B cell (primary cell): ENCODE data around the gene BCKDHA. TPM values are rescaled to one million over a fixed set of nuclear protein-coding genes. Genes with fewer than 3 reads are reported as not detected.

Experiments
- ATAC-seq: fragments of 200-7000 bp; cut with Tn5 transposase; one replicate; pipeline ENCODE4 v1.10.0; 2021; ENCODE audit warnings: low read depth, mild to moderate bottlenecking, moderate number of reproducible peaks, moderate library complexity
- CTCF ChIA-PET: fragments of 350-600 bp; sonication (Branson Sonifier 250); formaldehyde crosslinking; loops from one replicate; lab custom pipeline; 2021; ENCODE audit warnings: antibody characterized with exemption, inconsistent platforms; lab: Charles Lee
- POLR2A ChIA-PET: fragments of 350-600 bp; sonication (Branson Sonifier 250); formaldehyde crosslinking; loops from one replicate; lab custom pipeline; 2021; ENCODE audit warnings: antibody characterized with exemption; lab: Charles Lee
- DNase-seq: peaks from one replicate; pipeline ENCODE4 v3.0.0; 2013
- H2AFZ ChIP-seq: 2 replicates; pipeline ENCODE4 v1.6.1; 2012; ENCODE audit warnings: mild to moderate bottlenecking, low read depth, low read length; ENCODE audit not compliant: insufficient read depth, poor library complexity, severe bottlenecking
- H3K27ac ChIP-seq, 2 donors: 1 replicate in 1 of 2; 2 replicates in 1 of 2; pipeline ENCODE4 v1.5.1; 2012 to 2013; ENCODE audit warnings: low read length in 2 of 2, mild to moderate bottlenecking in 2 of 2, moderate library complexity in 1 of 2
- H3K27me3 ChIP-seq, 4 experiments: fragments of 200-600 bp in 1 of 4; sonication (generic) in 1 of 4; replicated peaks in 1 of 4; 1 replicate in 2 of 4; 2 replicates in 2 of 4; pipeline versions ENCODE4 v1.6.1 to v1.7.0; 2013 to 2016; ENCODE audit warnings: low read length in 3 of 4, mild to moderate bottlenecking in 2 of 4, mixed read lengths in 1 of 4, moderate library complexity in 1 of 4; ENCODE audit not compliant: insufficient read depth in 4 of 4, control insufficient read depth in 3 of 4; ENCODE audit errors: control extremely low read depth in 1 of 4
- H3K36me3 ChIP-seq, 2 experiments: replicated peaks in 1 of 2; 1 replicate in 1 of 2; 2 replicates in 1 of 2; pipeline versions ENCODE4 v1.6.1 to v1.7.1; 2013; ENCODE audit warnings: low read length in 1 of 2; ENCODE audit not compliant: insufficient read depth in 2 of 2, control insufficient read depth in 1 of 2; ENCODE audit errors: control extremely low read depth in 1 of 2, extremely low read depth in 1 of 2
- H3K4me1 ChIP-seq, 2 donors: fragments of 200-600 bp in 1 of 2; sonication (generic) in 1 of 2; 1 replicate in 1 of 2; 2 replicates in 1 of 2; pipeline versions ENCODE4 v1.5.1 to v1.6.1; 2013 to 2017; ENCODE audit warnings: low read length in 2 of 2; ENCODE audit not compliant: control insufficient read depth in 2 of 2, insufficient read depth in 2 of 2
- H3K4me2 ChIP-seq: replicated peaks from 2 replicates; pipeline ENCODE3; 2012; ENCODE audit warnings: mild to moderate bottlenecking, low read depth, low read length; ENCODE audit not compliant: poor library complexity, severe bottlenecking
- H3K4me3 ChIP-seq, 5 experiments: fragments of 200-600 bp in 1 of 5; sonication (generic) in 1 of 5; 1 replicate in 3 of 5; 2 replicates in 2 of 5; pipeline versions ENCODE4 v1.5.1 to v1.7.0; 2011 to 2016; ENCODE audit warnings: low read length in 4 of 5, mild to moderate bottlenecking in 4 of 5, low read depth in 2 of 5, control low read depth in 1 of 5, moderate library complexity in 1 of 5; ENCODE audit not compliant: insufficient read depth in 1 of 5; ENCODE audit errors: control extremely low read depth in 1 of 5, extremely low read depth in 1 of 5
- H3K79me2 ChIP-seq: fragments of 200-600 bp; sonication (generic); one replicate; pipeline ENCODE4 v1.6.0; 2016; ENCODE audit warnings: low read length; ENCODE audit not compliant: control insufficient read depth, insufficient read depth
- H3K9ac ChIP-seq: fragments of 200-600 bp; sonication (generic); 2 replicates; pipeline ENCODE4 v1.6.1; 2017; ENCODE audit warnings: mild to moderate bottlenecking, low read length, moderate library complexity
- H3K9me3 ChIP-seq, 3 donors: one replicate each; pipeline versions ENCODE4 v1.6.1 to v1.7.1; 2013; ENCODE audit warnings: low read length in 2 of 3; ENCODE audit not compliant: control insufficient read depth in 2 of 3, insufficient read depth in 1 of 3; ENCODE audit errors: control extremely low read depth in 1 of 3
- H4K20me1 ChIP-seq: 2 replicates; pipeline ENCODE4 v1.6.0; 2012; ENCODE audit warnings: mild to moderate bottlenecking, low read length; ENCODE audit not compliant: insufficient read depth, control insufficient read depth, poor library complexity, severe bottlenecking
- H3K27ac Mint-ChIP-seq: one replicate; pipeline ENCODE4 v1.8.0; 2021; ENCODE audit warnings: mixed read lengths
- H3K27me3 Mint-ChIP-seq: one replicate; pipeline ENCODE4 v1.8.0; 2021; ENCODE audit warnings: mixed read lengths
- H3K4me1 Mint-ChIP-seq: one replicate; pipeline ENCODE4 v1.8.0; 2021; ENCODE audit warnings: mixed read lengths
- H3K4me3 Mint-ChIP-seq: one replicate; pipeline ENCODE4 v1.8.0; 2021; ENCODE audit warnings: mixed read lengths
- H3K9me3 Mint-ChIP-seq: one replicate; pipeline ENCODE4 v1.8.0; 2022; ENCODE audit warnings: mixed read lengths; ENCODE audit not compliant: insufficient read depth
- CTCF ChIP-seq: fragments of 200-600 bp; IDR thresholded peaks from one replicate; pipeline ENCODE4 v1.8.0; 2022; ENCODE audit warnings: antibody characterized with exemption, mild to moderate bottlenecking
- EZH2 ChIP-seq: IDR thresholded peaks from 2 replicates; pipeline ENCODE4 v1.6.1; 2012; ENCODE audit warnings: borderline replicate concordance, low read depth, mild to moderate bottlenecking, moderate library complexity, low read length; ENCODE audit not compliant: insufficient read depth, poor library complexity, severe bottlenecking
- WGBS: methylation state at CpG from one replicate; pipeline ENCODE4 v1.1.5; 2013; ENCODE audit warnings: missing lambda C conversion rate; ENCODE audit not compliant: insufficient coverage; 5-methylcytosine and 5-hydroxymethylcytosine counted together
- intact Hi-C: fragments of 100-400 bp; cut with micrococcal nuclease; formaldehyde crosslinking; loops from one replicate; pipeline ENCODE4 v1.10.0; 2022
- polyA plus RNA-seq: library from polyadenylated mRNA; depleted of rRNA; stranded (reverse); fragments of >200 nt; gene quantifications from 2 replicates; pipeline ENCODE4 v1.2.3, GENCODE V29; 2012
- total RNA-seq, 2 donors: library from RNA; stranded (reverse); fragments of 120-200 nt in 1 of 2; gene quantifications; 1 replicate in 1 of 2; 2 replicates in 1 of 2; pipeline versions ENCODE4 v1.2.3 to v1.2.4, GENCODE V29; 2013 to 2022

The BCKDHA gene
- total and polyA plus RNA-seq, 2 donors (not counting 1 experiment from before 2014, with no cell fraction given) = 20.6 to 39.7 TPM

GRCh38 chr19:41416194-41416674 lies 18.6 kb downstream of the BCKDHA start:
- H4K20me1 ChIP-seq = peaks cover 6% of the 10 kb centered on the region
- no peak overlapping the region for H3K4me3 Mint-ChIP-seq

More at GRCh38 chr19:41416194-41416674, 18.6 kb downstream of the BCKDHA start:
- intact Hi-C loops = no loop called here
- ChIA-PET POLR2A (no interaction called here), CTCF (no interaction called here)
- DNase-seq (no peak), ATAC-seq (no peak)
- Histone ChIP-seq H3K36me3 (peaks cover 0 to 68% of the 10 kb centered on the region in 2 experiments), H3K79me2 (peaks cover 18% of the 10 kb centered on the region), H3K4me3 (no peak overlapping the region), H3K4me2 (no peak overlapping the region), H3K9me3 (no peaks in the 10 kb centered on the region), H3K9ac (no peak overlapping the region), H3K27ac (no peak overlapping the region), H3K27me3 (no peaks in the 10 kb centered on the region), H2AFZ (no peak overlapping the region), H3K4me1 (no peaks in the 10 kb centered on the region)
- no peaks in the 10 kb centered on the region for H3K9me3 Mint-ChIP-seq
- no peak overlapping the region for H3K27ac Mint-ChIP-seq
- TF ChIP-seq CTCF (no peak), EZH2 (no peak)
- H3K4me1 Mint-ChIP-seq = no peaks in the 10 kb centered on the region
- 96% methylated on average over 12 of the region's 12 CpGs for WGBS
- H3K27me3 Mint-ChIP-seq = no peaks in the 10 kb centered on the region
